Gastrocnemius medialis (tissue), 4 donors: ENCODE data around the gene GBX1.

Source experiments
- CTCF ChIP-seq, 5 experiments: fragments of 450-650 bp in 3 of 5; fragments of 200-600 bp in 2 of 5; sonication (generic) in 2 of 5; IDR thresholded peaks in 4 of 5; conservative IDR thresholded peaks in 1 of 5; 1 replicate in 4 of 5; 2 replicates in 1 of 5; pipeline ENCODE4 v1.5.1; 2016 to 2019; ENCODE audit warnings: antibody characterized with exemption in 5 of 5, mild to moderate bottlenecking in 3 of 5, moderate library complexity in 3 of 5
- POLR2A ChIP-seq, 2 donors: fragments of 450-650 bp; IDR thresholded peaks; one replicate each; pipeline ENCODE4 v1.6.1; 2017; ENCODE audit warnings: antibody characterized with exemption in 2 of 2, mild to moderate bottlenecking in 2 of 2, moderate library complexity in 2 of 2

GRCh38 chr7:151131592-151132293, 35.8 kb downstream of the GBX1 start:
- no peak for TF ChIP-seq POLR2A (IDR thresholded peaks at IDR 0.05)
- no peak for TF ChIP-seq CTCF (IDR thresholded peaks at IDR 0.05 in 4 of 5, conservative IDR thresholded peaks at IDR 0.05 in 1 of 5)
